Stimulated activated CD4-positive, alpha-beta T cell treated with anti-CD3 and anti-CD28 coated beads, Interleukin-4, amount 100 ng/mL, for 48 hours (primary cell): Measurements from ENCODE around the gene PI4KA.
"Not testable (repeated sequence)": the region's sequence is repeated elsewhere in the genome, so short reads cannot be mapped to it uniquely, and the experiment has no call there.

Experiments
- DNase-seq, 2 donors: peaks; one replicate each; pipeline ENCODE4 v3.0.0-alpha.2; 2020; ENCODE audit warnings: low read depth in 2 of 2

PI4KA gene

GRCh38 chr22:20666560-20666959, 192.1 kb downstream of the PI4KA start:
- DNase-seq, result no peak

GRCh38 chr22:20664594-20664959, 194.0 kb downstream of the PI4KA start:
- DNase-seq, result no peak

- no peak for DNase-seq
These were observed 194.5 kb downstream of the PI4KA start for GRCh38 chr22:20663941-20664593.

GRCh38 chr22:20663137-20663828, 195.3 kb downstream of the PI4KA start:
- DNase-seq, result no peak

- DNase-seq, result not testable (repeated sequence)
These were observed 196.0 kb downstream of the PI4KA start for GRCh38 chr22:20662524-20663036.

GRCh38 chr22:20661473-20661872, 197.1 kb downstream of the PI4KA start:
- no peak for DNase-seq

- no peak for DNase-seq
These were observed 198.1 kb downstream of the PI4KA start for GRCh38 chr22:20660441-20661054.

GRCh38 chr22:20659920-20660319, 198.7 kb downstream of the PI4KA start:
- no peak for DNase-seq

- DNase-seq, result no peak
These were observed 199.4 kb downstream of the PI4KA start for GRCh38 chr22:20659258-20659657.

- DNase-seq, result no peak
These were observed 200.0 kb downstream of the PI4KA start for GRCh38 chr22:20658433-20659222.

- no peak for DNase-seq
These were observed 200.6 kb downstream of the PI4KA start for GRCh38 chr22:20657963-20658362.
